Measurements from ENCODE around the gene ZNF326. TPM values are rescaled to one million over a fixed set of nuclear protein-coding genes. Genes with fewer than 3 reads are reported as not detected.
"Not testable (repeated sequence)": the region's sequence is repeated elsewhere in the genome, so short reads cannot be mapped to it uniquely, and the experiment has no call there.

ZNF326 gene
- total RNA-seq, 1 donor from 2014 or later, result 33.1 TPM

- Mint-ChIP-seq H3K4me3 (ENCODE audit: low read depth) (no peak overlapping the region), H3K27me3 (ENCODE audit: low read depth) (no peaks in the 10 kb centered on the region), H3K9me3 (peaks cover 16% of the 10 kb centered on the region), H3K36me3 (ENCODE audit: low read depth) (peaks cover 74% of the 10 kb centered on the region), H3K4me1 (ENCODE audit: low read depth) (no peaks in the 10 kb centered on the region), H3K27ac (no peak overlapping the region)
- intact Hi-C loops (cut with micrococcal nuclease), result no loop called here
- no peak for DNase-seq (ENCODE audit: low spot score)
These were observed 32.4 kb downstream of the ZNF326 start for GRCh38 chr1:90027281-90027680.

GRCh38 chr1:90039652-90040051 lies 44.7 kb downstream of the ZNF326 start:
- Mint-ChIP-seq H3K36me3 (ENCODE audit: low read depth) (no peaks in the 10 kb centered on the region), H3K27ac (no peak overlapping the region), H3K9me3 (no peaks in the 10 kb centered on the region), H3K4me1 (ENCODE audit: low read depth) (no peaks in the 10 kb centered on the region), H3K27me3 (ENCODE audit: low read depth) (no peaks in the 10 kb centered on the region), H3K4me3 (ENCODE audit: low read depth) (no peak overlapping the region)
- intact Hi-C loops (cut with micrococcal nuclease), result no loop called here
- DNase-seq (ENCODE audit: low spot score), result no peak

- no peaks in the 10 kb centered on the region for H3K9me3 Mint-ChIP-seq
- H3K27me3 Mint-ChIP-seq (ENCODE audit: low read depth), result peaks cover 18% of the 10 kb centered on the region
- H3K27ac Mint-ChIP-seq, result no peak overlapping the region
- no peak overlapping the region for H3K4me3 Mint-ChIP-seq (ENCODE audit: low read depth)
- no peak for DNase-seq (ENCODE audit: low spot score)
- no peaks in the 10 kb centered on the region for H3K36me3 Mint-ChIP-seq (ENCODE audit: low read depth)
- H3K4me1 Mint-ChIP-seq (ENCODE audit: low read depth), result no peaks in the 10 kb centered on the region
- intact Hi-C loops (cut with micrococcal nuclease), result no loop called here
These were observed 48.7 kb downstream of the ZNF326 start for GRCh38 chr1:90043586-90043985.

- Mint-ChIP-seq H3K27me3 (ENCODE audit: low read depth) (peaks cover 18% of the 10 kb centered on the region), H3K4me3 (ENCODE audit: low read depth) (no peak overlapping the region), H3K4me1 (ENCODE audit: low read depth) (no peaks in the 10 kb centered on the region), H3K36me3 (ENCODE audit: low read depth) (no peaks in the 10 kb centered on the region), H3K9me3 (no peaks in the 10 kb centered on the region), H3K27ac (no peak overlapping the region)
- DNase-seq (ENCODE audit: low spot score), result no peak
- intact Hi-C loops (cut with micrococcal nuclease), result no loop called here
These were observed 49.4 kb downstream of the ZNF326 start for GRCh38 chr1:90044346-90044745.

- intact Hi-C loops (cut with micrococcal nuclease), result no loop called here
- no peak for DNase-seq (ENCODE audit: low spot score)
- Mint-ChIP-seq H3K9me3 (no peaks in the 10 kb centered on the region), H3K36me3 (ENCODE audit: low read depth) (no peaks in the 10 kb centered on the region), H3K27me3 (ENCODE audit: low read depth) (peaks cover 18% of the 10 kb centered on the region), H3K4me3 (ENCODE audit: low read depth) (no peak overlapping the region), H3K27ac (no peak overlapping the region), H3K4me1 (ENCODE audit: low read depth) (no peaks in the 10 kb centered on the region)
These were observed 51.1 kb downstream of the ZNF326 start for GRCh38 chr1:90045853-90046563.

GRCh38 chr1:90046635-90047034 lies 51.7 kb downstream of the ZNF326 start:
- H3K4me1 Mint-ChIP-seq (ENCODE audit: low read depth), result no peaks in the 10 kb centered on the region
- intact Hi-C loops (cut with micrococcal nuclease), result no loop called here
- DNase-seq (ENCODE audit: low spot score), result no peak
- H3K4me3 Mint-ChIP-seq (ENCODE audit: low read depth), result no peak overlapping the region
- no peak overlapping the region for H3K27ac Mint-ChIP-seq
- H3K9me3 Mint-ChIP-seq, result no peaks in the 10 kb centered on the region
- peaks cover 21% of the 10 kb centered on the region for H3K27me3 Mint-ChIP-seq (ENCODE audit: low read depth)
- no peaks in the 10 kb centered on the region for H3K36me3 Mint-ChIP-seq (ENCODE audit: low read depth)

- Mint-ChIP-seq H3K27ac (no peak overlapping the region), H3K9me3 (no peaks in the 10 kb centered on the region), H3K4me1 (ENCODE audit: low read depth) (no peaks in the 10 kb centered on the region), H3K36me3 (ENCODE audit: low read depth) (no peaks in the 10 kb centered on the region), H3K27me3 (ENCODE audit: low read depth) (peaks cover 24% of the 10 kb centered on the region), H3K4me3 (ENCODE audit: low read depth) (no peak overlapping the region)
- intact Hi-C loops (cut with micrococcal nuclease), result no loop called here
- no peak for DNase-seq (ENCODE audit: low spot score)
These were observed 53.1 kb downstream of the ZNF326 start for GRCh38 chr1:90048043-90048442.

GRCh38 chr1:90062700-90063643 lies 68.1 kb downstream of the ZNF326 start:
- H3K4me1 Mint-ChIP-seq (ENCODE audit: low read depth); H3K27ac Mint-ChIP-seq; DNase-seq (ENCODE audit: low spot score); intact Hi-C loops (cut with micrococcal nuclease); H3K27me3 Mint-ChIP-seq (ENCODE audit: low read depth); H3K9me3 Mint-ChIP-seq; H3K36me3 Mint-ChIP-seq (ENCODE audit: low read depth); H3K4me3 Mint-ChIP-seq (ENCODE audit: low read depth): not testable (repeated sequence)

GRCh38 chr1:90064109-90064508 lies 69.2 kb downstream of the ZNF326 start:
- H3K36me3 Mint-ChIP-seq (ENCODE audit: low read depth); H3K27ac Mint-ChIP-seq; DNase-seq (ENCODE audit: low spot score); H3K4me3 Mint-ChIP-seq (ENCODE audit: low read depth); H3K27me3 Mint-ChIP-seq (ENCODE audit: low read depth); intact Hi-C loops (cut with micrococcal nuclease); H3K4me1 Mint-ChIP-seq (ENCODE audit: low read depth); H3K9me3 Mint-ChIP-seq: not testable (repeated sequence)

- no peaks in the 10 kb centered on the region for H3K36me3 Mint-ChIP-seq (ENCODE audit: low read depth)
- no peak overlapping the region for H3K27ac Mint-ChIP-seq
- H3K4me3 Mint-ChIP-seq (ENCODE audit: low read depth), result no peak overlapping the region
- no peaks in the 10 kb centered on the region for H3K4me1 Mint-ChIP-seq (ENCODE audit: low read depth)
- intact Hi-C loops (cut with micrococcal nuclease), result no loop called here
- DNase-seq (ENCODE audit: low spot score), result no peak
- peaks cover 9% of the 10 kb centered on the region for H3K9me3 Mint-ChIP-seq
- H3K27me3 Mint-ChIP-seq (ENCODE audit: low read depth), result peaks cover 9% of the 10 kb centered on the region
These were observed 72.5 kb downstream of the ZNF326 start for GRCh38 chr1:90067194-90067931.

GRCh38 chr1:90068611-90069280 lies 73.8 kb downstream of the ZNF326 start:
- Mint-ChIP-seq H3K4me1 (ENCODE audit: low read depth) (no peaks in the 10 kb centered on the region), H3K36me3 (ENCODE audit: low read depth) (no peaks in the 10 kb centered on the region), H3K9me3 (peaks cover 3% of the 10 kb centered on the region), H3K4me3 (ENCODE audit: low read depth) (no peak overlapping the region), H3K27me3 (ENCODE audit: low read depth) (peaks cover 11% of the 10 kb centered on the region), H3K27ac (no peak overlapping the region)
- no peak for DNase-seq (ENCODE audit: low spot score)
- intact Hi-C loops (cut with micrococcal nuclease), result no loop called here

- intact Hi-C loops (cut with micrococcal nuclease), result no loop called here
- Mint-ChIP-seq H3K27ac (no peak overlapping the region), H3K4me1 (ENCODE audit: low read depth) (peaks cover 3% of the 10 kb centered on the region), H3K27me3 (ENCODE audit: low read depth) (peaks cover 8% of the 10 kb centered on the region), H3K4me3 (ENCODE audit: low read depth) (no peak overlapping the region), H3K9me3 (no peaks in the 10 kb centered on the region), H3K36me3 (ENCODE audit: low read depth) (no peaks in the 10 kb centered on the region)
- DNase-seq (ENCODE audit: low spot score), result no peak
These were observed 79.2 kb downstream of the ZNF326 start for GRCh38 chr1:90074137-90074536.
